Esophagus squamous epithelium (tissue), 4 donors: ENCODE results near the gene RGS18.

Experiments used
- POLR2A ChIP-seq, 4 donors: fragments of 450-650 bp; IDR thresholded peaks; one replicate each; pipeline ENCODE4 v1.6.1; 2017; ENCODE audit warnings: antibody characterized with exemption in 4 of 4, mild to moderate bottlenecking in 4 of 4, moderate library complexity in 3 of 4
- TF ChIP-seq, protein P1 (sequence below), 6 experiments: fragments of 450-650 bp in 4 of 6; fragments of 200-600 bp in 2 of 6; sonication (generic) in 2 of 6; IDR thresholded peaks; one replicate each; pipeline ENCODE4 v1.5.1; 2016 to 2019; ENCODE audit warnings: antibody characterized with exemption in 6 of 6, mild to moderate bottlenecking in 4 of 6, moderate library complexity in 4 of 6

DNA sequence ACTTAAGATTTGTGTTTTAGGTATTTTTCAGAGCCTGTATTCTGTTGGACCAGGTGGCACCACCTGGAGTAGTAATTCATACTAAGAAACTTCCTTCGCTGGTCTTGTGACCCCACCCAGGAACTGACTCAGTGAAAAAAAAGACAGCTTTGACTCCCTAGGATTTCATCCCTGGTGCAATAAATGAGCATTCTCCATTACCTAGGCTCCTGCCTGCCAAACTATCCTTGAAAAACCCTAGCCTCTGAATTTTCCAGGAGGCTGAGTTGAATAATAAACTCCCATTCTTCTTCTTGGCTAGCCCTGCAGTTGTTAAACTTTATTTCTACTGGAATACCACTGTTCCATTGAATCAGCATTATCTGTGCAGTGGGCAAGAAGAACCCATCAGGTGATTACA, 10.6 kb upstream of the RGS18 start:
- TF ChIP-seq, protein P1, sequence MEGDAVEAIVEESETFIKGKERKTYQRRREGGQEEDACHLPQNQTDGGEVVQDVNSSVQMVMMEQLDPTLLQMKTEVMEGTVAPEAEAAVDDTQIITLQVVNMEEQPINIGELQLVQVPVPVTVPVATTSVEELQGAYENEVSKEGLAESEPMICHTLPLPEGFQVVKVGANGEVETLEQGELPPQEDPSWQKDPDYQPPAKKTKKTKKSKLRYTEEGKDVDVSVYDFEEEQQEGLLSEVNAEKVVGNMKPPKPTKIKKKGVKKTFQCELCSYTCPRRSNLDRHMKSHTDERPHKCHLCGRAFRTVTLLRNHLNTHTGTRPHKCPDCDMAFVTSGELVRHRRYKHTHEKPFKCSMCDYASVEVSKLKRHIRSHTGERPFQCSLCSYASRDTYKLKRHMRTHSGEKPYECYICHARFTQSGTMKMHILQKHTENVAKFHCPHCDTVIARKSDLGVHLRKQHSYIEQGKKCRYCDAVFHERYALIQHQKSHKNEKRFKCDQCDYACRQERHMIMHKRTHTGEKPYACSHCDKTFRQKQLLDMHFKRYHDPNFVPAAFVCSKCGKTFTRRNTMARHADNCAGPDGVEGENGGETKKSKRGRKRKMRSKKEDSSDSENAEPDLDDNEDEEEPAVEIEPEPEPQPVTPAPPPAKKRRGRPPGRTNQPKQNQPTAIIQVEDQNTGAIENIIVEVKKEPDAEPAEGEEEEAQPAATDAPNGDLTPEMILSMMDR (IDR thresholded peaks at IDR 0.05): no peak
- TF ChIP-seq POLR2A (IDR thresholded peaks at IDR 0.05): no peak
